GM04503 (cell line): ENCODE results near the gene BLTP3B.
"Not testable (repeated sequence)": the region's sequence is repeated elsewhere in the genome, so short reads cannot be mapped to it uniquely, and the experiment has no call there.

ENCODE experiments used
- DNase-seq: peaks from one replicate; pipeline ENCODE4 v3.0.0-alpha.2; 2012; ENCODE audit warnings: low read depth

The BLTP3B gene

GRCh38 chr12:100142851-100143559 lies at the start of gene BLTP3B:
Gene BLTP3B, minus strand, starts transcription at chr12:100142874. Its CDS starts 239 bp downstream, at chr12:100142635.
- no peak for DNase-seq

- no peak for DNase-seq
Observed at GRCh38 chr12:100189636-100190394, 47.1 kb upstream of the BLTP3B start.

GRCh38 chr12:100188888-100189635 lies 46.4 kb upstream of the BLTP3B start:
- not testable (repeated sequence) for DNase-seq

GRCh38 chr12:100187857-100188519 lies 45.3 kb upstream of the BLTP3B start:
- no peak for DNase-seq

- DNase-seq, result no peak
Observed at GRCh38 chr12:100187068-100187467, 44.4 kb upstream of the BLTP3B start.

- no peak for DNase-seq
Observed at GRCh38 chr12:100186071-100186470, 43.4 kb upstream of the BLTP3B start.

- no peak for DNase-seq
Observed at GRCh38 chr12:100185361-100185894, 42.8 kb upstream of the BLTP3B start.

GRCh38 chr12:100184549-100185145 lies 42.0 kb upstream of the BLTP3B start:
- DNase-seq, result no peak

- DNase-seq, result no peak
Observed at GRCh38 chr12:100179252-100179651, 36.6 kb upstream of the BLTP3B start.

- not testable (repeated sequence) for DNase-seq
Observed at GRCh38 chr12:100176493-100176892, 33.8 kb upstream of the BLTP3B start.

- no peak for DNase-seq
Observed at GRCh38 chr12:100174495-100174894, 31.8 kb upstream of the BLTP3B start.

- DNase-seq, result no peak
Observed at GRCh38 chr12:100173111-100173510, 30.4 kb upstream of the BLTP3B start.

GRCh38 chr12:100171248-100171647 lies 28.6 kb upstream of the BLTP3B start:
- no peak for DNase-seq

- no peak for DNase-seq
Observed at GRCh38 chr12:100170313-100170858, 27.7 kb upstream of the BLTP3B start.

- DNase-seq, result no peak
Observed at GRCh38 chr12:100169345-100169744, 26.7 kb upstream of the BLTP3B start.

- DNase-seq, result no peak
Observed at GRCh38 chr12:100168562-100168961, 25.9 kb upstream of the BLTP3B start.

GRCh38 chr12:100166232-100166631 lies 23.6 kb upstream of the BLTP3B start:
- DNase-seq, result no peak

- no peak for DNase-seq
Observed at GRCh38 chr12:100165356-100165755, 22.7 kb upstream of the BLTP3B start.

GRCh38 chr12:100164153-100164704 lies 21.6 kb upstream of the BLTP3B start:
- DNase-seq, result no peak

GRCh38 chr12:100163416-100164152 lies 20.9 kb upstream of the BLTP3B start:
- DNase-seq, result no peak
